ENCODE measurements around the gene MYL3. TPM values are rescaled to one million over a fixed set of nuclear protein-coding genes. Genes with fewer than 3 reads are reported as not detected.

Gene MYL3
- total and polyA plus RNA-seq, 2 of the 4 experiments (the other 2 are of a cell fraction): 0.09 TPM; not detected in 1

- Histone ChIP-seq H2BK120ac (ENCODE audit: low read depth, low read length) (no peak overlapping the region), H3K4me2 (ENCODE audit: low read depth, low read length) (no peak overlapping the region), H4K20me1 (ENCODE audit: insufficient read depth, low read length) (no peaks in the 10 kb centered on the region), H4K8ac (ENCODE audit: low read depth in 2 of 2, low read length in 2 of 2) (no peak overlapping the region), H3K27me3 (ENCODE audit: control insufficient read depth, insufficient read depth, low read length) (peaks cover 52% of the 10 kb centered on the region), H2BK20ac (ENCODE audit: low read depth, low read length) (no peak overlapping the region), H3K36me3 (ENCODE audit: control insufficient read depth, insufficient read depth, low read length) (no peaks in the 10 kb centered on the region), H3K14ac (replicated peaks; ENCODE audit: low read depth, low read length) (no peak overlapping the region), H2BK5ac (ENCODE audit: low read depth, low read length, poor library complexity, severe bottlenecking) (no peak overlapping the region), H3K4me3 (ENCODE audit: insufficient read depth, low read depth, low read length) (no peak overlapping the region), H3K9ac (ENCODE audit: low read depth, low read length) (no peak overlapping the region), H2AK5ac (ENCODE audit: low read depth, low read length) (no peak overlapping the region), H4K5ac (ENCODE audit: low read depth, low read length) (no peak overlapping the region), H4K91ac (ENCODE audit: insufficient read depth, low read depth, low read length) (no peak overlapping the region), H2AK9ac (replicated peaks; ENCODE audit: low read depth, low read length, poor library complexity) (no peak overlapping the region), H3K27ac (ENCODE audit: insufficient read depth, low read length) (no peak overlapping the region), H3K56ac (ENCODE audit: extremely low read depth, insufficient read depth, low read length) (no peak overlapping the region), H3K79me1 (ENCODE audit: low read depth in 1 of 2, low read length in 2 of 2) (no peaks in the 10 kb centered on the region), H3K9me1 (ENCODE audit: insufficient read depth, low read length) (0 out of 2 replicates have a peak, but pooled peaks cover 3% of the 10 kb centered on the region), H3K4ac (ENCODE audit: low read depth, low read length) (no peak overlapping the region), H3K23ac (ENCODE audit: low read depth, low read length) (no peak overlapping the region), H2BK15ac (ENCODE audit: low read depth, low read length) (no peak overlapping the region), H3K4me1 (ENCODE audit: control insufficient read depth, insufficient read depth, low read length) (no peaks in the 10 kb centered on the region), H2AFZ (replicated peaks; ENCODE audit: low read length, poor library complexity) (no peak overlapping the region), H3K9me3 (ENCODE audit: control insufficient read depth, insufficient read depth, low read length) (no peaks in the 10 kb centered on the region), H3K18ac (ENCODE audit: low read depth, low read length) (no peak overlapping the region)
- POLR2A ChIA-PET (ENCODE audit: unreplicated experiment): no interaction called here
- no TSS peak for BruUV-seq (replicated peaks)
- dilution Hi-C loops (cut with HindIII; ENCODE audit: low sequenced_read_pairs, unreplicated experiment): no loop called here
- intact Hi-C loops (cut with micrococcal nuclease): no loop called here
- ATAC-seq (ENCODE audit: low read depth) (no peak), DNase-seq (no peak)
- WGBS, 2 experiments (ENCODE audit: extremely low coverage in 2 of 2, insufficient read length in 1 of 2): no CpG with 5 or more reads among the region's 5 CpGs
- in situ Hi-C loops (cut with MboI; ENCODE audit: low sequenced_read_pairs): no loop called here
- CTCF ChIA-PET: interaction anchor here (0.9 to 1.7 kb wide), 2 partner anchors 9 to 36 kb away, joined by 3 to 6 read pairs; no protein-coding TSS in a partner anchor
- TF ChIP-seq RCOR1 (IDR thresholded peaks at IDR 0.05; ENCODE audit: insufficient replicate concordance, low read length) (no peak), FOS (IDR thresholded peaks at IDR 0.05; ENCODE audit: low read depth, low read length) (no peak), MXI1 (IDR thresholded peaks at IDR 0.05; ENCODE audit: borderline replicate concordance, low read depth, low read length) (no peak), RFX5 (IDR thresholded peaks at IDR 0.05; ENCODE audit: low read depth, low read length) (no peak), BHLHE40 (IDR thresholded peaks at IDR 0.05; ENCODE audit: low read depth, low read length) (no peak), MAZ (IDR thresholded peaks at IDR 0.05; ENCODE audit: borderline replicate concordance, low read depth, low read length) (no peak), NFE2L2 (IDR thresholded peaks at IDR 0.05; ENCODE audit: low read depth, low read length) (no peak), RAD21 (IDR thresholded peaks at IDR 0.05; ENCODE audit: low read length) (no peak), MAFK (IDR thresholded peaks at IDR 0.05; ENCODE audit: low read depth, low read length) (no peak)
- TF ChIP-seq, protein P1, sequence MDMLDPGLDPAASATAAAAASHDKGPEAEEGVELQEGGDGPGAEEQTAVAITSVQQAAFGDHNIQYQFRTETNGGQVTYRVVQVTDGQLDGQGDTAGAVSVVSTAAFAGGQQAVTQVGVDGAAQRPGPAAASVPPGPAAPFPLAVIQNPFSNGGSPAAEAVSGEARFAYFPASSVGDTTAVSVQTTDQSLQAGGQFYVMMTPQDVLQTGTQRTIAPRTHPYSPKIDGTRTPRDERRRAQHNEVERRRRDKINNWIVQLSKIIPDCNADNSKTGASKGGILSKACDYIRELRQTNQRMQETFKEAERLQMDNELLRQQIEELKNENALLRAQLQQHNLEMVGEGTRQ (IDR thresholded peaks at IDR 0.05; ENCODE audit: low read depth, low read length): no peak
- TF ChIP-seq, protein P2, sequence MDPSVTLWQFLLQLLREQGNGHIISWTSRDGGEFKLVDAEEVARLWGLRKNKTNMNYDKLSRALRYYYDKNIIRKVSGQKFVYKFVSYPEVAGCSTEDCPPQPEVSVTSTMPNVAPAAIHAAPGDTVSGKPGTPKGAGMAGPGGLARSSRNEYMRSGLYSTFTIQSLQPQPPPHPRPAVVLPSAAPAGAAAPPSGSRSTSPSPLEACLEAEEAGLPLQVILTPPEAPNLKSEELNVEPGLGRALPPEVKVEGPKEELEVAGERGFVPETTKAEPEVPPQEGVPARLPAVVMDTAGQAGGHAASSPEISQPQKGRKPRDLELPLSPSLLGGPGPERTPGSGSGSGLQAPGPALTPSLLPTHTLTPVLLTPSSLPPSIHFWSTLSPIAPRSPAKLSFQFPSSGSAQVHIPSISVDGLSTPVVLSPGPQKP (IDR thresholded peaks at IDR 0.05; ENCODE audit: borderline replicate concordance, low read depth, low read length): no peak
These were observed 10.3 kb upstream of the MYL3 start for GRCh38 chr3:46873521-46873920.
